Calu3 (cell line): ENCODE results near the gene GRHPR. TPM values are rescaled to one million over a fixed set of nuclear protein-coding genes. Genes with fewer than 3 reads are reported as not detected.

ENCODE experiments used
- BruUV-seq: library from RNA; stranded (reverse); fragments of 400-500 nt; replicated peaks from 2 replicates; lab custom pipeline; 2021; lab: Mats Ljungman, UMichigan
- CTCF ChIA-PET: fragments of 300-600 bp; sonication (Branson Sonifier 250); formaldehyde crosslinking; loops from one replicate; lab custom pipeline; 2022; ENCODE audit warnings: antibody characterized with exemption; lab: Charles Lee
- DNase-seq: peaks from one replicate; pipeline ENCODE4 v3.0.0; 2022
- H3K27ac Mint-ChIP-seq: one replicate; pipeline ENCODE4 v1.8.0; 2022; ENCODE audit warnings: mixed read lengths; ENCODE audit not compliant: unreplicated experiment
- H3K27me3 Mint-ChIP-seq: one replicate; pipeline ENCODE4 v1.8.0; 2022; ENCODE audit warnings: mixed read lengths; ENCODE audit not compliant: unreplicated experiment
- H3K36me3 Mint-ChIP-seq: one replicate; pipeline ENCODE4 v1.8.0; 2022; ENCODE audit warnings: mild to moderate bottlenecking, moderate library complexity, mixed read lengths; ENCODE audit not compliant: insufficient read depth, unreplicated experiment
- H3K4me1 Mint-ChIP-seq: one replicate; pipeline ENCODE4 v1.8.0; 2022; ENCODE audit warnings: mild to moderate bottlenecking, low read depth, mixed read lengths; ENCODE audit not compliant: unreplicated experiment
- H3K4me3 Mint-ChIP-seq: one replicate; pipeline ENCODE4 v1.8.0; 2022; ENCODE audit warnings: mild to moderate bottlenecking, low read depth, moderate library complexity, mixed read lengths; ENCODE audit not compliant: unreplicated experiment
- H3K9me3 Mint-ChIP-seq: one replicate; pipeline ENCODE4 v1.8.0; 2022; ENCODE audit warnings: low read depth, mixed read lengths; ENCODE audit not compliant: unreplicated experiment
- CTCF ChIP-seq: fragments of 200-600 bp; IDR thresholded peaks from one replicate; pipeline ENCODE4 v1.8.0; 2022; ENCODE audit warnings: antibody characterized with exemption; ENCODE audit not compliant: unreplicated experiment
- intact Hi-C: fragments of 100-400 bp; cut with micrococcal nuclease; formaldehyde crosslinking; loops from one replicate; pipeline ENCODE4 v1.10.0; 2022; ENCODE audit not compliant: unreplicated experiment
- total RNA-seq: library from RNA; stranded (reverse); gene quantifications from 2 replicates; pipeline ENCODE4 v1.2.3, GENCODE V29; 2022

GRHPR gene
- total RNA-seq, 1 experiment from 2014 or later, result 28.0 TPM

- no TSS peak for BruUV-seq
- Mint-ChIP-seq H3K4me3 (no peak overlapping the region), H3K27ac (no peak overlapping the region), H3K4me1 (peaks cover 9% of the 10 kb centered on the region), H3K9me3 (no peaks in the 10 kb centered on the region), H3K27me3 (no peaks in the 10 kb centered on the region), H3K36me3 (no peaks in the 10 kb centered on the region)
- DNase-seq, result no peak
- intact Hi-C loops, result no loop called here
- no peak for TF ChIP-seq CTCF
- CTCF ChIA-PET, result interaction anchor here (0.7 kb wide), 1 partner anchor 360 kb away, joined by 3 read pairs; no protein-coding TSS in a partner anchor
Measured at GRCh38 chr9:37455884-37456647, 33.6 kb downstream of the GRHPR start.

- Mint-ChIP-seq H3K27me3 (no peaks in the 10 kb centered on the region), H3K4me1 (peaks cover 9% of the 10 kb centered on the region), H3K4me3 (no peak overlapping the region), H3K9me3 (no peaks in the 10 kb centered on the region), H3K36me3 (no peaks in the 10 kb centered on the region), H3K27ac (no peak overlapping the region)
- BruUV-seq, result no TSS peak
- CTCF ChIA-PET, result no interaction called here
- DNase-seq, result no peak
- intact Hi-C loops, result no loop called here
- no peak for TF ChIP-seq CTCF
Measured at GRCh38 chr9:37456817-37457216, 34.3 kb downstream of the GRHPR start.

DNA sequence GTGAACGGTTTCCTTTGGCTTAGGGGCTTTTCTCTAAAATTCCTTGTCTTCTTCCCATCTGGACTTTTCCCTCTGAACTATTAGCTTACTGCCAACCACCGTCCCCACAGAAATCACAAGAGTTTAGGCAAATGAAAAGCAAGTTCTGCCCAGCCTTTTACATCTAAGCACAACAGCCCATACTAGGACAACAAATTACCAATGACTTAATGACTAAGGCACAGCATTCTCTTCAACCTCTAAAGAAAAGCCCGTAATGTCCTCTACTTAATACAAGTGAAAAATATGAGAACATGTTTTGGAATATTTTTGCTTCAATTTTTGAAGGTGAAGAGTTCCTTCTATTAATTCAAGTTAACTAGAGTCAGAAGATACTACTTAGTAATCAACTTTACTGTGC lies 41.5 kb downstream of the GRHPR start:
- H3K4me1 Mint-ChIP-seq, result no peaks in the 10 kb centered on the region
- no peak for DNase-seq
- TF ChIP-seq CTCF, result no peak
- CTCF ChIA-PET, result no interaction called here
- H3K4me3 Mint-ChIP-seq, result peak overlapping the region; percentile 77
- no peaks in the 10 kb centered on the region for H3K9me3 Mint-ChIP-seq
- TSS peak; percentile 55 for BruUV-seq
- no peaks in the 10 kb centered on the region for H3K27me3 Mint-ChIP-seq
- no peak overlapping the region for H3K27ac Mint-ChIP-seq
- intact Hi-C loops, result no loop called here
- peaks cover 32% of the 10 kb centered on the region for H3K36me3 Mint-ChIP-seq

GRCh38 chr9:37464426-37465248 lies 42.1 kb downstream of the GRHPR start:
- DNase-seq, result no peak
- Mint-ChIP-seq H3K4me1 (no peaks in the 10 kb centered on the region), H3K4me3 (peak overlapping the region; percentile 77), H3K36me3 (peaks cover 32% of the 10 kb centered on the region), H3K9me3 (no peaks in the 10 kb centered on the region), H3K27me3 (no peaks in the 10 kb centered on the region), H3K27ac (peak overlapping the region; percentile 83)
- intact Hi-C loops, result no loop called here
- CTCF ChIA-PET, result interaction anchor here (1.7 kb wide), 1 partner anchor 21 kb away, joined by 3 read pairs; the partner anchor contains the start of gene POLR1E
- BruUV-seq, result no TSS peak
- TF ChIP-seq CTCF, result no peak
